Psoas muscle (tissue), 8 donors: Measurements from ENCODE around the gene RIBC2. TPM values are rescaled to one million over a fixed set of nuclear protein-coding genes. Genes with fewer than 3 reads are reported as not detected.
"Not testable (repeated sequence)": the region's sequence is repeated elsewhere in the genome, so short reads cannot be mapped to it uniquely, and the experiment has no call there.

Source experiments
- ATAC-seq, 4 donors: fragments of 200-7000 bp; cut with Tn5 transposase; one replicate each; pipeline ENCODE4 v1.9.1; 2020; ENCODE audit warnings: moderate library complexity in 3 of 4, mild to moderate bottlenecking in 2 of 4
- DNase-seq, 2 donors: peaks; one replicate each; pipeline ENCODE4 v3.0.0-alpha.2; 2020
- H3K27ac ChIP-seq: fragments of 200-600 bp; one replicate; pipeline ENCODE4 v1.8.0; 2022
- H3K27me3 ChIP-seq, 3 donors: fragments of 200-600 bp in 1 of 3; one replicate each; pipeline versions ENCODE4 v1.6.1 to v1.8.0; 2013 to 2022; ENCODE audit warnings: low read length in 2 of 3, mild to moderate bottlenecking in 2 of 3, moderate library complexity in 1 of 3; ENCODE audit not compliant: insufficient read depth in 3 of 3
- H3K36me3 ChIP-seq, 2 donors: fragments of 200-600 bp in 1 of 2; one replicate each; pipeline versions ENCODE4 v1.6.1 to v1.8.0; 2013 to 2022; ENCODE audit warnings: low read depth in 1 of 2, mild to moderate bottlenecking in 1 of 2, moderate library complexity in 1 of 2; ENCODE audit not compliant: insufficient read depth in 1 of 2
- H3K4me1 ChIP-seq: fragments of 200-600 bp; one replicate; pipeline ENCODE4 v1.8.0; 2022
- H3K4me3 ChIP-seq: fragments of 200-600 bp; one replicate; pipeline ENCODE4 v1.8.0; 2022; ENCODE audit warnings: mild to moderate bottlenecking
- H3K9me3 ChIP-seq: fragments of 200-600 bp; one replicate; pipeline ENCODE4 v1.8.0; 2022
- CTCF ChIP-seq: fragments of 200-600 bp; IDR thresholded peaks from one replicate; pipeline ENCODE4 v1.8.0; 2022; ENCODE audit warnings: antibody characterized with exemption
- WGBS, 3 donors: extraction: QIAGEN DNeasy Blood & Tissue Kit; methylation state at CpG; one replicate each; pipeline versions ENCODE4 v1.1.6 to v1.1.7; 2013; 5-methylcytosine and 5-hydroxymethylcytosine counted together
- intact Hi-C, 2 donors: fragments of 100-400 bp; cut with DNase I; formaldehyde crosslinking; loops; one replicate each; pipeline versions ENCODE4 v1.11.0 to v1.14.2; 2022
- polyA plus RNA-seq, 3 donors: library from polyadenylated mRNA; stranded (reverse); fragments of 200-250 nt; gene quantifications; one replicate each; pipeline ENCODE4 v1.2.3, GENCODE V29; 2013
- total RNA-seq, 4 donors: library from RNA; stranded (reverse); fragmentation: NEBNext Ultra II Directional in 2 of 4; extraction: Animal tissue kit (Norgen Biotek cat#: 25700) in 2 of 4; gene quantifications; one replicate each; pipeline versions ENCODE4 v1.2.1 to v1.2.4, GENCODE V29; 2021 to 2023
- donor health status: healthy with polysubstance abuse.
- donor health status: DM: no; HTN: no; CAD: no; lungs with moderate emphysema.
- donor health status: Bipolar disorder and iron deficiency.
- donor health status: healthy.
- donor health status: DM: yes; HTN: yes; CAD: no.
- donor health status: DM: no; HTN: no; CAD: no.
- donor health status: DM: no; HTN: no; CAD: no.
- donor health status: DM: yes; HTN: yes; CAD: no.

RIBC2 gene
- total and polyA plus RNA-seq, 7 donors: 0.04 TPM; not detected in 6

GRCh38 chr22:45460288-45461109, 47.0 kb downstream of the RIBC2 start:
- 47 to 53% (median 47%) methylated on average over 14 of the region's 14 CpGs for WGBS, 3 donors
- peak; percentile 56 to 90 (median 72) for ATAC-seq
- Histone ChIP-seq H3K27me3 (peaks cover 0 to 1% (median 0%) of the 10 kb centered on the region in 3 donors), H3K9me3 (no peaks in the 10 kb centered on the region), H3K36me3 (no peaks in the 10 kb centered on the region), H3K4me1 (no peaks in the 10 kb centered on the region), H3K27ac (no peak overlapping the region), H3K4me3 (no peak overlapping the region)
- intact Hi-C loops: no loop called here
- no peak for TF ChIP-seq CTCF
- peak; percentile 79 to 89 for DNase-seq

GRCh38 chr22:45462034-45462655, 48.7 kb downstream of the RIBC2 start:
- Histone ChIP-seq H3K36me3 (no peaks in the 10 kb centered on the region), H3K4me3 (no peak overlapping the region), H3K4me1 (no peaks in the 10 kb centered on the region), H3K27ac (no peak overlapping the region), H3K9me3 (peaks cover 4% of the 10 kb centered on the region), H3K27me3 (peaks cover 0 to 1% (median 0%) of the 10 kb centered on the region in 3 donors)
- peak in 1 of 2 donors; percentile 32 for DNase-seq
- no peak for TF ChIP-seq CTCF
- 87 to 97% (median 87%) methylated on average over 6 of the region's 6 CpGs for WGBS, 3 donors
- ATAC-seq: no peak
- intact Hi-C loops: no loop called here

- H3K9me3 ChIP-seq, H3K4me3 ChIP-seq, H3K4me1 ChIP-seq, ATAC-seq, H3K27me3 ChIP-seq, H3K27ac ChIP-seq, H3K36me3 ChIP-seq, intact Hi-C loops: not testable (repeated sequence)
- DNase-seq: peak in 1 of 2 donors; percentile 8
- WGBS, 3 donors: 92 to 97% (median 97%) methylated on average over 3 of the region's 3 CpGs
Measured at GRCh38 chr22:45463691-45464090, 50.2 kb downstream of the RIBC2 start.

- no peaks in the 10 kb centered on the region for H3K4me1 ChIP-seq
- H3K36me3 ChIP-seq: no peaks in the 10 kb centered on the region
- WGBS, 3 donors: 47 to 50% (median 49%) methylated on average over 3 of the region's 3 CpGs
- intact Hi-C loops: no loop called here
- H3K9me3 ChIP-seq: peaks cover 4% of the 10 kb centered on the region
- H3K27me3 ChIP-seq: no peaks in the 10 kb centered on the region
- DNase-seq (no peak), ATAC-seq (no peak)
- no peak for TF ChIP-seq CTCF
- H3K4me3 ChIP-seq: no peak overlapping the region
- no peak overlapping the region for H3K27ac ChIP-seq
Measured at GRCh38 chr22:45465633-45466032, 52.1 kb downstream of the RIBC2 start.

- H3K27ac ChIP-seq: no peak overlapping the region
- ATAC-seq (no peak), DNase-seq (no peak)
- H3K9me3 ChIP-seq: peaks cover 4% of the 10 kb centered on the region
- no peaks in the 10 kb centered on the region for H3K27me3 ChIP-seq
- 40 to 63% (median 45%) methylated on average over 7 of the region's 7 CpGs for WGBS, 3 donors
- H3K4me1 ChIP-seq: no peaks in the 10 kb centered on the region
- no peak overlapping the region for H3K4me3 ChIP-seq
- intact Hi-C loops: no loop called here
- no peak for TF ChIP-seq CTCF
- H3K36me3 ChIP-seq: no peaks in the 10 kb centered on the region
Measured at GRCh38 chr22:45468872-45469271, 55.4 kb downstream of the RIBC2 start.
